T-cell (primary cell): Measurements from ENCODE around the gene SNAI3. TPM values are rescaled to one million over a fixed set of nuclear protein-coding genes. Genes with fewer than 3 reads are reported as not detected.

Source experiments
- ATAC-seq, 4 experiments: fragments of 200-7000 bp in 3 of 4; fragments of 150-1000 bp in 1 of 4; cut with Tn5 transposase; replicated peaks in 1 of 4; 1 replicate in 3 of 4; 2 replicates in 1 of 4; pipeline ENCODE4 v1.10.0; 2021; ENCODE audit warnings: moderate library complexity in 3 of 4, mild to moderate bottlenecking in 2 of 4, moderate number of reproducible peaks in 1 of 4
- CTCF ChIA-PET, 2 donors: fragments of 300-600 bp; sonication (Branson Sonifier 250); formaldehyde crosslinking; loops; one replicate each; lab custom pipeline; 2022; ENCODE audit warnings: antibody characterized with exemption in 2 of 2; lab: Charles Lee
- POLR2A ChIA-PET, 2 donors: fragments of 300-600 bp; sonication (Branson Sonifier 250); formaldehyde crosslinking; loops; one replicate each; lab custom pipeline; 2022; ENCODE audit warnings: antibody characterized with exemption in 2 of 2; lab: Charles Lee
- DNase-seq, 35 experiments: peaks; one replicate each; pipeline versions ENCODE4 v3.0.0 to v3.0.0-alpha.2; 2013 to 2023
- H3K27ac ChIP-seq: one replicate; pipeline ENCODE4 v1.5.1; 2013; ENCODE audit warnings: low read length
- H3K27me3 ChIP-seq, 2 experiments: replicated peaks in 1 of 2; 1 replicate in 1 of 2; 2 replicates in 1 of 2; pipeline versions ENCODE4 v1.6.1 to v1.7.0; 2013; ENCODE audit warnings: low read length in 1 of 2, mixed read lengths in 1 of 2; ENCODE audit not compliant: control insufficient read depth in 2 of 2, insufficient read depth in 2 of 2; ENCODE audit errors: extremely low read depth in 1 of 2
- H3K36me3 ChIP-seq, 2 donors: 1 replicate in 1 of 2; 2 replicates in 1 of 2; pipeline versions ENCODE4 v1.6.1 to v1.7.0; 2013; ENCODE audit warnings: low read length in 1 of 2; ENCODE audit not compliant: control insufficient read depth in 2 of 2, insufficient read depth in 1 of 2; ENCODE audit errors: extremely low read depth in 1 of 2
- H3K4me1 ChIP-seq, 2 experiments: 1 replicate in 1 of 2; 2 replicates in 1 of 2; pipeline versions ENCODE4 v1.6.1 to v1.7.0; 2013; ENCODE audit warnings: low read length in 2 of 2, mixed read lengths in 1 of 2; ENCODE audit not compliant: insufficient read depth in 2 of 2, control insufficient read depth in 1 of 2; ENCODE audit errors: extremely low read depth in 1 of 2
- H3K4me3 ChIP-seq, 2 donors: 1 replicate in 1 of 2; 2 replicates in 1 of 2; pipeline versions ENCODE4 v1.5.1 to v1.7.0; 2013; ENCODE audit warnings: mild to moderate bottlenecking in 2 of 2, low read length in 1 of 2, moderate library complexity in 1 of 2; ENCODE audit not compliant: control insufficient read depth in 1 of 2; ENCODE audit errors: extremely low read depth in 1 of 2
- H3K9me3 ChIP-seq: 2 replicates; pipeline ENCODE4 v1.7.0; 2013
- H3K27ac Mint-ChIP-seq, 2 donors: one replicate each; pipeline ENCODE4 v1.8.0; 2020 to 2021; ENCODE audit warnings: mild to moderate bottlenecking in 2 of 2, mixed read lengths in 2 of 2
- H3K27me3 Mint-ChIP-seq, 2 donors: one replicate each; pipeline ENCODE4 v1.8.0; 2021 to 2022; ENCODE audit warnings: mixed read lengths in 2 of 2
- H3K36me3 Mint-ChIP-seq: one replicate; pipeline ENCODE4 v1.8.0; 2021; ENCODE audit warnings: mixed read lengths
- H3K4me1 Mint-ChIP-seq, 3 donors: one replicate each; pipeline ENCODE4 v1.8.0; 2020 to 2022; ENCODE audit warnings: mixed read lengths in 3 of 3, mild to moderate bottlenecking in 1 of 3
- H3K4me3 Mint-ChIP-seq, 3 donors: one replicate each; pipeline ENCODE4 v1.8.0; 2020 to 2022; ENCODE audit warnings: mild to moderate bottlenecking in 3 of 3, mixed read lengths in 3 of 3, moderate library complexity in 3 of 3
- H3K9me3 Mint-ChIP-seq, 3 donors: one replicate each; pipeline ENCODE4 v1.8.0; 2020 to 2022; ENCODE audit warnings: mixed read lengths in 3 of 3
- WGBS: methylation state at CpG from one replicate; pipeline ENCODE4 v1.1.5; 2013; ENCODE audit warnings: missing lambda C conversion rate; ENCODE audit not compliant: insufficient coverage; 5-methylcytosine and 5-hydroxymethylcytosine counted together
- total RNA-seq, 35 experiments: library from RNA in 6 of 35; stranded (reverse) in 6 of 35; fragments of 120-200 nt in 1 of 35; gene quantifications; one replicate each; pipeline versions ENCODE4 v1.2.1 to v1.2.4 and lab custom pipeline; 2013 to 2026

SNAI3 gene
- total RNA-seq, 5 donors from 2014 or later (not counting 1 experiment from before 2014, with no cell fraction given): 5.2 to 20.4 (median 17.2) TPM

GRCh38 chr16:88697831-88698615 is 11.7 kb upstream of the SNAI3 start:
- no peaks in the 10 kb centered on the region for H3K9me3 Mint-ChIP-seq
- H3K27ac ChIP-seq: peak overlapping the region; percentile 41
- CTCF ChIA-PET: interaction anchor here in 1 of 2 donors (0.6 kb wide), 1 partner anchor 10 kb away, joined by 3 read pairs; no protein-coding TSS in a partner anchor
- WGBS: 68% methylated on average over 23 of the region's 37 CpGs
- peak overlapping the region in 1 of 3 donors; percentile 65 for H3K4me3 Mint-ChIP-seq
- H3K36me3 ChIP-seq: peaks cover 25 to 67% of the 10 kb centered on the region in 2 donors
- peaks cover 34 to 93% of the 10 kb centered on the region in 2 experiments for H3K4me1 ChIP-seq
- DNase-seq (peak in 4 of 35 experiments; percentile 33 to 49 (median 38)), ATAC-seq (no peak)
- H3K27me3 Mint-ChIP-seq: no peaks in the 10 kb centered on the region
- POLR2A ChIA-PET: no interaction called here
- H3K9me3 ChIP-seq: no peaks in the 10 kb centered on the region
- peak overlapping the region; percentile 83 to 86 for H3K27ac Mint-ChIP-seq
- peaks cover 50 to 59% (median 56%) of the 10 kb centered on the region in 3 donors for H3K4me1 Mint-ChIP-seq
- H3K4me3 ChIP-seq: peak overlapping the region in 1 of 2 donors; percentile 7
- no peaks in the 10 kb centered on the region for H3K27me3 ChIP-seq
- peaks cover 15% of the 10 kb centered on the region for H3K36me3 Mint-ChIP-seq

GRCh38 chr16:88697116-88697830 is 11.0 kb upstream of the SNAI3 start:
- no peak overlapping the region for H3K4me3 ChIP-seq
- 96% methylated on average over 43 of the region's 47 CpGs for WGBS
- peak overlapping the region in 1 of 3 donors; percentile 65 for H3K4me3 Mint-ChIP-seq
- DNase-seq (no peak), ATAC-seq (no peak)
- H3K9me3 Mint-ChIP-seq: no peaks in the 10 kb centered on the region
- no peak overlapping the region for H3K27ac ChIP-seq
- H3K4me1 ChIP-seq: peaks cover 42 to 93% of the 10 kb centered on the region in 2 experiments
- no peaks in the 10 kb centered on the region for H3K27me3 ChIP-seq
- ChIA-PET POLR2A (no interaction called here), CTCF (no interaction called here)
- no peaks in the 10 kb centered on the region for H3K27me3 Mint-ChIP-seq
- H3K9me3 ChIP-seq: no peaks in the 10 kb centered on the region
- peaks cover 50 to 59% (median 56%) of the 10 kb centered on the region in 3 donors for H3K4me1 Mint-ChIP-seq
- H3K36me3 ChIP-seq: peaks cover 25 to 62% of the 10 kb centered on the region in 2 donors
- H3K36me3 Mint-ChIP-seq: peaks cover 15% of the 10 kb centered on the region
- peak overlapping the region; percentile 83 to 86 for H3K27ac Mint-ChIP-seq

GRCh38 chr16:88696441-88696840 is 10.1 kb upstream of the SNAI3 start:
- H3K36me3 Mint-ChIP-seq: peaks cover 15% of the 10 kb centered on the region
- H3K27me3 ChIP-seq: no peaks in the 10 kb centered on the region
- peaks cover 49 to 93% of the 10 kb centered on the region in 2 experiments for H3K4me1 ChIP-seq
- no peak for ATAC-seq
- H3K36me3 ChIP-seq: peaks cover 25 to 60% of the 10 kb centered on the region in 2 donors
- no peaks in the 10 kb centered on the region for H3K9me3 Mint-ChIP-seq
- ChIA-PET POLR2A (no interaction called here), CTCF (no interaction called here)
- peak overlapping the region; percentile 28 to 31 for H3K27ac Mint-ChIP-seq
- H3K27ac ChIP-seq: no peak overlapping the region
- WGBS: 94% methylated on average over 8 of the region's 14 CpGs
- H3K4me1 Mint-ChIP-seq: peaks cover 53 to 59% (median 58%) of the 10 kb centered on the region in 3 donors
- no peak overlapping the region for H3K4me3 ChIP-seq
- no peak for DNase-seq
- H3K4me3 Mint-ChIP-seq: no peak overlapping the region
- H3K9me3 ChIP-seq: no peaks in the 10 kb centered on the region
- H3K27me3 Mint-ChIP-seq: no peaks in the 10 kb centered on the region

- no peaks in the 10 kb centered on the region for H3K9me3 ChIP-seq
- no peak overlapping the region for H3K27ac ChIP-seq
- H3K36me3 ChIP-seq: peaks cover 25 to 60% of the 10 kb centered on the region in 2 donors
- no peak overlapping the region for H3K4me3 ChIP-seq
- peaks cover 56 to 94% of the 10 kb centered on the region in 2 experiments for H3K4me1 ChIP-seq
- H3K36me3 Mint-ChIP-seq: peaks cover 15% of the 10 kb centered on the region
- no peaks in the 10 kb centered on the region for H3K9me3 Mint-ChIP-seq
- ATAC-seq: no peak
- CTCF ChIA-PET: interaction anchor here in 1 of 2 donors (0.6 kb wide), 1 partner anchor 10 kb away, joined by 6 read pairs; no protein-coding TSS in a partner anchor
- no peak for DNase-seq
- H3K27me3 ChIP-seq: no peaks in the 10 kb centered on the region
- POLR2A ChIA-PET: no interaction called here
- peak overlapping the region; percentile 34 to 39 for H3K27ac Mint-ChIP-seq
- H3K27me3 Mint-ChIP-seq: peaks cover 0 to 2% of the 10 kb centered on the region in 2 donors
- 93% methylated on average over 7 of the region's 7 CpGs for WGBS
- H3K4me3 Mint-ChIP-seq: no peak overlapping the region
- peaks cover 53 to 63% (median 62%) of the 10 kb centered on the region in 3 donors for H3K4me1 Mint-ChIP-seq
Measured at GRCh38 chr16:88695753-88696152, 9.4 kb upstream of the SNAI3 start.

GRCh38 chr16:88695218-88695617 is 8.9 kb upstream of the SNAI3 start:
- H3K27me3 Mint-ChIP-seq: peaks cover 0 to 2% of the 10 kb centered on the region in 2 donors
- Histone ChIP-seq H3K36me3 (peaks cover 25 to 59% of the 10 kb centered on the region in 2 donors), H3K9me3 (no peaks in the 10 kb centered on the region), H3K27ac (peak overlapping the region; percentile 44), H3K4me1 (peaks cover 53 to 94% of the 10 kb centered on the region in 2 experiments), H3K4me3 (no peak overlapping the region), H3K27me3 (no peaks in the 10 kb centered on the region)
- ATAC-seq: no peak
- POLR2A ChIA-PET: no interaction called here
- H3K4me1 Mint-ChIP-seq: peaks cover 53 to 63% (median 62%) of the 10 kb centered on the region in 3 donors
- CTCF ChIA-PET: interaction anchor here in 1 of 2 donors (0.6 kb wide), 1 partner anchor 9 kb away, joined by 6 read pairs; no protein-coding TSS in a partner anchor
- DNase-seq: no peak
- H3K36me3 Mint-ChIP-seq: peaks cover 15% of the 10 kb centered on the region
- H3K9me3 Mint-ChIP-seq: no peaks in the 10 kb centered on the region
- H3K27ac Mint-ChIP-seq: peak overlapping the region; percentile 34 to 39
- 91% methylated on average over 15 of the region's 15 CpGs for WGBS
- H3K4me3 Mint-ChIP-seq: no peak overlapping the region
